Colonic mucosa (tissue), 4 donors: ENCODE results near the gene CD93. TPM values are rescaled to one million over a fixed set of nuclear protein-coding genes. Genes with fewer than 3 reads are reported as not detected.

Experiments
- DNase-seq: peaks from one replicate; pipeline ENCODE4 v3.0.0-alpha.2; 2020
- H3K27ac ChIP-seq: fragments of 200-600 bp; one replicate; pipeline ENCODE4 v1.8.0; 2021
- H3K27me3 ChIP-seq: fragments of 200-600 bp; one replicate; pipeline ENCODE4 v1.8.0; 2021
- H3K36me3 ChIP-seq: fragments of 200-600 bp; one replicate; pipeline ENCODE4 v1.8.0; 2021
- H3K4me1 ChIP-seq: fragments of 200-600 bp; one replicate; pipeline ENCODE4 v1.8.0; 2021; ENCODE audit warnings: mild to moderate bottlenecking
- H3K4me3 ChIP-seq: fragments of 200-600 bp; one replicate; pipeline ENCODE4 v1.8.0; 2021
- H3K9ac ChIP-seq, 2 donors: one replicate each; pipeline ENCODE4 v1.7.0; 2013; ENCODE audit warnings: control low read depth in 2 of 2, low read depth in 2 of 2, low read length in 2 of 2
- H3K9me3 ChIP-seq: fragments of 200-600 bp; one replicate; pipeline ENCODE4 v1.8.0; 2021
- CTCF ChIP-seq: fragments of 200-600 bp; IDR thresholded peaks from one replicate; pipeline ENCODE4 v1.8.0; 2022; ENCODE audit warnings: antibody characterized with exemption, mild to moderate bottlenecking
- intact Hi-C: fragments of 100-400 bp; cut with DNase I; formaldehyde crosslinking; loops from one replicate; pipeline ENCODE4 v1.14.1; 2022
- total RNA-seq, 2 donors: library from RNA; stranded (reverse); fragmentation: NEBNext Ultra II Directional in 1 of 2; extraction: Animal tissue kit (Norgen Biotek cat#: 25700) in 1 of 2; gene quantifications; one replicate each; pipeline ENCODE4 v1.2.1, GENCODE V29; 2021
- donor health status: healthy.
- donor health status: DM: no; HTN: no; CAD: no.
- donor health status: DM: no; HTN: no; CAD: no.

CD93 gene
- total RNA-seq, 2 donors from 2014 or later: 5.3 to 20.3 TPM

- Histone ChIP-seq H3K27ac (no peak overlapping the region), H3K9me3 (no peaks in the 10 kb centered on the region), H3K27me3 (no peaks in the 10 kb centered on the region), H3K4me1 (no peaks in the 10 kb centered on the region), H3K9ac (no peak overlapping the region), H3K4me3 (no peak overlapping the region), H3K36me3 (no peaks in the 10 kb centered on the region)
- intact Hi-C loops: no loop called here
- no peak for TF ChIP-seq CTCF
- no peak for DNase-seq
These were observed 6.2 kb downstream of the CD93 start for GRCh38 chr20:23079926-23080325.

- intact Hi-C loops: no loop called here
- no peak overlapping the region for H3K4me3 ChIP-seq
- DNase-seq: no peak
These were observed 7.1 kb downstream of the CD93 start for GRCh38 chr20:23079016-23079351.

GRCh38 chr20:23078351-23079015 lies 7.6 kb downstream of the CD93 start:
- no peak for DNase-seq
- TF ChIP-seq CTCF: no peak
- H3K27ac ChIP-seq: no peak overlapping the region
- intact Hi-C loops: no loop called here
- no peaks in the 10 kb centered on the region for H3K36me3 ChIP-seq
- H3K9me3 ChIP-seq: no peaks in the 10 kb centered on the region
- H3K4me3 ChIP-seq: no peak overlapping the region
- H3K4me1 ChIP-seq: no peaks in the 10 kb centered on the region
- no peak overlapping the region for H3K9ac ChIP-seq
- no peaks in the 10 kb centered on the region for H3K27me3 ChIP-seq

More at GRCh38 chr20:23079016-23079351, 7.1 kb downstream of the CD93 start:
- no peaks in the 10 kb centered on the region for H3K27me3 ChIP-seq
- H3K36me3 ChIP-seq: no peaks in the 10 kb centered on the region
- no peak overlapping the region for H3K9ac ChIP-seq
- no peak for TF ChIP-seq CTCF
- no peaks in the 10 kb centered on the region for H3K9me3 ChIP-seq
- H3K27ac ChIP-seq: no peak overlapping the region
- no peaks in the 10 kb centered on the region for H3K4me1 ChIP-seq

GRCh38 chr20:23077277-23077676 lies 8.8 kb downstream of the CD93 start:
- H3K4me3 ChIP-seq: no peak overlapping the region
- no peaks in the 10 kb centered on the region for H3K27me3 ChIP-seq
- no peaks in the 10 kb centered on the region for H3K36me3 ChIP-seq
- intact Hi-C loops: no loop called here
- H3K9me3 ChIP-seq: no peaks in the 10 kb centered on the region
- no peak for TF ChIP-seq CTCF
- no peak overlapping the region for H3K27ac ChIP-seq
- H3K9ac ChIP-seq: no peak overlapping the region
- no peak for DNase-seq
- no peaks in the 10 kb centered on the region for H3K4me1 ChIP-seq

GRCh38 chr20:23074052-23074451 lies 12.1 kb downstream of the CD93 start:
- Histone ChIP-seq H3K27ac (no peak overlapping the region), H3K4me3 (no peak overlapping the region), H3K36me3 (no peaks in the 10 kb centered on the region), H3K27me3 (no peaks in the 10 kb centered on the region), H3K9ac (no peak overlapping the region), H3K4me1 (no peaks in the 10 kb centered on the region), H3K9me3 (no peaks in the 10 kb centered on the region)
- DNase-seq: no peak
- TF ChIP-seq CTCF: no peak
- intact Hi-C loops: no loop called here
